GM04503 (cell line): ENCODE data around the gene RYK.

Source experiments
- DNase-seq: peaks from one replicate; pipeline ENCODE4 v3.0.0-alpha.2; 2012; ENCODE audit warnings: low read depth

The RYK gene

DNA sequence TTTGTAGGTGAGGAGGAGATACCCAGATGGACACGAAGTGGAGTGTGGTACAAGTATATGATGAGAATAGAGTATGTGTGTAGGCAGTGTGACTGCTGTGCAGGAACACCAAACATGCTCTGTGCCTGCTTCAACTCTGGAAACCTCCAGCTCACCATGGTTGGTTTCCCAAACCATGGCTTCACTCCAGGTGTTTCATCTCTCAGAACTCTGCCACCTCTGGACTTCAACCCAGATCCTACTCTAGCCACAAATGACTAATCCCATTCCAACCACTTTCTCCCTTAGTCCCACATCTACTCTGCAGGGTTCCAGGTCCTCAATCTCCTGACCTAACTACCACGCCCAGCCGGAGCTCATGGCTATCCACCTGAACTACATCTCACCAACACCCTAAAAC lies 102.1 kb downstream of the RYK start:
- DNase-seq, result no peak

DNA sequence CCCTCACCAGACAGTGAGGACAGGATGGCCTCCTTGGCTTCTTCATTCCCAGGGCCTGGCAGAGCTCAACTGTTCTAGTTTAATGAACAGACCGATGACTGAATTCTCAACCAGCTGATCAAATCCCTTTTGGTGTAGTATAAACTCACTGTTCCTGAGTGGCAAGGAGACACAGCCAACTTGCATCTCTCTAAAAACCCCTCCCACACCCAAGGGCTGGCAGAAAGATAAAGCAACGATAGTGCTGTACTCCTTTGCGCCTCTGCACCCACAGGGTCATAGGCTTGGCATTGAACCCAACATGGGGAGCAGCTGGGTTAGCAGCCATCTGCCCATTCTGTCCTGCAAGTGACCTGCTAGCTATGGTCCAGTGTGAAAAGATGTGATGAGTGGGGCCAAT lies 103.2 kb downstream of the RYK start:
- no peak for DNase-seq

DNA sequence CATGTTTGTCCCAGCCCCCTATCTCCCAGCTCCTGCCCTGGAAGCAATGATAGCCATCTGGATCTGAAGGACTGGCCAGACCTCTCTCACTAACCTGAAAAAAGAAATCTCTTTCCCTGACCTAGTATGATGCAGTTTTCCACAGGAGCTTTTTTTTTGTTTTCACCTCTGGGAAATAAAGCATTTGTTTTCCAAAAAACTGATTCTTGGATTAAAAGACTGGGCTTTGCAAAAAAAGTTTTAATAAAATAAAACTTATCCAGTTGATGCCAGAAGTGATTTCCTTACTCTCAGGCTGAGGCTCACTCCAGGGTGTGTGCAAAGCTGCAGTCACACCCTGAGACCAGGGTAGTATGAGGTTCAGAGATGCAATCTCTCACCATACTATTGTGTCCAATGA lies 104.0 kb downstream of the RYK start:
- DNase-seq, result no peak

DNA sequence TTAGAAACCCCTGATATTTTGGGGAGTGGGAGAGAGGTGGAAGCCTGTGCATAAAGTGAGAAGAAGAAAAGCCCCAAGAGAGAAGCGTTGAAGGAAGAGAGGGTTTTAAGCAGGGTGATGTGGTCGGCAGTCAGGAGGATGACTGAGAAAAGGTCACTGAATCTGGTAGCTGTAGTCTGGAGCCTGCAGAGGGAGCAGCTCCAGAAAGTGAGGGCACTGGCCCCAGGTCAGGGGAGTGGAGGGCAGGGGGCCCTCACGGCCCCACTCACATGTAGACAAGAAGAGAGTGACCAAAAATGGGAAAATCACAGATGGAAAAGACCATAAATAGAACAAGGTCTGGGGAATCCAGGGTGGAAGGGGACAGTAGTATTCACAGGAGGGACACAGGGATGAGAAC lies 105.5 kb downstream of the RYK start:
- DNase-seq, result no peak

DNA sequence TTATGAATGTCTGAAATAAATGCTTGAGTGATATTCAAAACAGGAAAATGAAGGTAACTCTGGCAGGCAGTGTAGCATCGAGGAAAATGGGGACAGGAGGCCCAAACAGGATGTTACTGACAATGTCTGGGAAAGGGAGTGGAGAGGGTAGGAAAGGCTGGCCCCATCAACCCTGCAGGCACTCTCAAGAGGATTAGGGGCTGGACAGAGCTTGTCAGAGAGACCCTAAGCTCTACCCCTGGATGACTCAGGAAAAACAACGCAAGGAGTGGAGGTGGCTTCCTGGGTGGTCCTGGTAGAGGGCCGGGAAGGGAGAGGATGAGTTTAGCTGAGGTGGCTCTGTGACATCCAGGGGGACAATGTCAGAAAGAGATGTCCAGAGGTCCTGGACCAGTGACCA lies 106.0 kb downstream of the RYK start:
- DNase-seq, result no peak

DNA sequence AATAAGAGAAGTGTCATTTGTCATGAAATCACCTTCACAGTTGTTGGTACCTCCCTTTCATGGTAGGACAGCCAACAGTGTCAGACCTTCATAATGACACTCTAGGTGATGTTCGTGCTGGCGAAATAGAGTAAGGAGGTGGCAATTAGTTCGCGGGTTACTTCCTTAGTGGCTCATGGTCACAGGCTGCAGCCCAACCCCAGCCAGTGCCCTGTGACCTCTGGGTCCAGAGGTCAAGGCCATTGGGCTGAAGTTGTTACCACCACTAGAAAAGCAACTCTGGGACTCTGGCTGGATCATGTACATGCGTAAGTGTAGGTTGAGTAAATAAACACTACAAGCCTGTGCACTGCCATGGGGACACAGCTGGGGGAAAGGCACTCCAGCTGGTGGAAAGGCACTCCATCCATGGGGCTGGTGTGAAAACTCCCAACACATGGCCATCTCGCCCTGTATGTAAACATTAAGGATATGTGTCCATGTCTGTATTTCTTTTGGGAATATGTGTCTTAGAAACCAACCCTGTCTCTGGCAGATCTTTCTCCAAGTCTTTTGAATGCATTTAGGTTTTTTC lies 106.7 kb downstream of the RYK start:
- no peak for DNase-seq

DNA sequence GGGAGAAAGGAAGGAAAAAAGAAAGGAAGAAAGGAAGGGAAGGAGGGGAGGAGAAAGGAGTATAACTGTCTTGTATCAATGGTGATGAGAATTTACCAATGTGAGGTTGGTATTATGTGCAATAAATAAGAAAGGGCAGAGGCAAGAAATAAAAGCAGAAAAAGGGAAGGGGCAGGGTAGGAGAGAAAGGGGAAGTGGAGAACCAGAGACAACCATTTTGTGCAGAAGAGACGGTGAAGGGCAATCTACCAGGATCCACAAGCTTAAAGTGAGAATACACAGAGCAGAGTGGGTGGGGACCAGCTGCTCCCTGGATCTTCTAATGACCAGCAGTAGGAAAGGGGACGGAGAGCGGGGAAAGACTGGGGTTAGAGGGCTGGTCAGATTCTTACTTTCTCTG lies 114.1 kb downstream of the RYK start:
- DNase-seq, result no peak

DNA sequence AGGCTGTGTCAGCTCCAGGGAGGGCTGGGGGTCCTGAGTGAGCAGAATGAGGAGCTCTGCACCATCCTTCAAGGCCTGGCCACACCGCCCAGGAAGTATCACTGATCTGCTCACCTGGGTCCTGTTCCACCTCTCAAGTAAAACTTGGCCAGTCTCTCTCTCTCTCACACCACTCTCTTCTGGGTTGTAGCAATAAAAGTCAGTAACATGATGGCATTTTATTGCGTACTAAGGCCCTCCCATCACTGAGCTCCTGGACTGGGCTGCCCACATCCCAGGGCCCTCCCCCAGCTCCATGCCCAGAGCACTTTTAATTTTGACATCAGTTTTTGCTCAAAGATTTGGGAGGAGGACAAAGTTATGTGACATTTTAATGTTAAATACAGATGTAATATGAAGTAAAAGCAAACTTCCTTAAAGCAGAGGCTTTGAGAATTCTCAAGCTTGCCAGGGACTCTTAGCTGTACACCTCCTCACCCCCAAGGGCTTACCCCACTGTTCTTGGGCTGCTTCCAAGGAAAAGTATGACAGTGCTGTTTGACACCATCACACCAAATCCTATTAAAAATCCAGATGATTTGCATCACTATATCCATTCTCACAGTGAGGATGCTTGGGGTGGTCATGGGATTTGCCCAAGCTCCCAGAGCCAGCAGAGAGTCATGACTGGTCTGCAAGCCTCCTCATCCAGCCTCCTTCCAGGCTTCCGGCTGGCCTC lies 115.8 kb downstream of the RYK start:
- DNase-seq, result no peak

DNA sequence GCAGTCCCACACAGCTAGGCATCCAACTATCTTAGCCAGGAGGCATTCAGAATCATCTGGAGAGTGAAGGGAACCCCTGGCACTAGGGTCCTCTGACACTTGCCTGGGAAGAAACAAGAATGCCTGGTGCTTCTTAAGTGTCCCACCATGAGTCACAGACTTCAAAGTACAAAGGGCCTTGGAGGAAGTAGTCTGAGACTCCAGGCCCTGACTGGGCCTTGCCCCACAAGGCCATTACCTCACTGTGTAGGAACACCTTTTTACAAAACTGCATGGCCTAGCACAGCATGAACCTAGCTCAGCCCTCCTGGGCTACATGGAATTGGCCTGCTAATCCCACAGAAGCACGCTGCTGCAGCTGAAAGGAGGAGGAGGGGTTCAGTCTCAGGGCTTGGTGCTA lies 116.4 kb downstream of the RYK start:
- DNase-seq, result no peak

DNA sequence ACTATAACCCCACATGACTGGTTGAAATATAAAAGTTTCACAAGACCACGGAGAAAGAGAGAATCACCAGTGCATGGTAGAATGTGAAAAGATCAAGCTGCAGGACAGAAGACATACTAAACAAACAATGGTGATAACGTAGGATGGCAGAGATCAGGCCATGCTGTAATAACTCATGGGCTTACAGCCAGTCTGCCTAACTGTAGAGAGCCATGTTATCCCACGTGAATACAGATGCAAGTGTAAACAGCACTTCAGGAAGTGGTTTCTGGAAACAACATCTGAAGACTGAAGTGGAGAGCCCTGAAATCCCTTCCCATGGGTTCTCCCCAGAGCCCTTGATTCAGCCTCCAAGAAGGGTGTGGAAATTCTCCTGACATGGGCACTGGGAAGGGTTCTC lies 117.7 kb downstream of the RYK start:
- no peak for DNase-seq

DNA sequence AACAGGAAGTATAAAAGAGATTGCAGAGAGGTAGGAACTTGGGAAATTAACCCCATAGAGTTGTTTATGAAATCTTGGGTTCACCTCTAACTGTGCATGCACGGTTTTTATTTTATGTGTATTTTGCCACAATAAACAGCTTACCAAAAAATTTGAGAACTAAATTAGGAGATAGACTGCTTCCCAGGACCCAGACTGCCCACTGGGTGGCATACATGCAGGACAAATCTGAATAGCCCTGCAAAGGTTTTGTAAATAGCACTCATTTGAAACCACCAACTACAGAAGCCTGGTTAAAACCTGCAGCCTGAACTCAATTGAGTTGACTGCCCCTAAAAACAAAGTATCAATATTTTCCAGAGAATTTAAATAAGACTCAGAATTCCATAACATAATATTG lies 124.5 kb downstream of the RYK start:
- no peak for DNase-seq

DNA sequence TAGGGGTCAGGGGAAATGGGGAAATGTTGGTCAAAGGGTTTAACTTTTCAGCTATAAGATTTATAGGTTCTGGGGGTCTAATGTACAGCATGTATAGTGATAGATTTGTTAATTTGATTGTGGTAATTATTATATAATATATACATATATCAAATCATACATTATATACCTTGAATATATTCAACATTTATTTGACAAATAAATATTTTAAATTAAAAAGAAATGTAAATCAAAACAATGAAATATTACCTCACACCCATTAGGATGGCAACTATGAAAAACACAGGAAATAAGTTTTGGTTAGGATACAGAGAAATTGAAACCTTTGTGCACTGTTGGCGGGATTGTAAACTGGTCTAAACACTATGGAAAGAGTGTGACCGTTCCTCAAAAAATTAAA lies 135.9 kb downstream of the RYK start:
- DNase-seq, result no peak

DNA sequence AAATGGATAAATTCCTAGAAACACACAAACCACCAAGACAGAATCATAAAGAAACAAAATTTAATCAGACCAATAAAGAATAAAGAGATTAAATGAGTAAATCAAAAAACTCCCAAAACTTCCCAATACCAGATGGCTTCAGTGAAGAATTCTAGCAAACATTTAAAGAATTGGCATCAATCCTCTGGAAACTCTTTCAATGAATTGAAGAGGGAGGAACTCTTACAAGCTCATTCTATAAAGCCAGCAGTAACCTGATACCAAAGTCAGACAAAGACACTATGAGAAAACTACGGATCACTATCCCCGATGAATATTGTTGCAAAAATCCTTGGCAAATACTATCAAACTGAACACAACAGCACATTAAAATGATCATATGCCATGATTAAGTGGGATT lies 139.0 kb downstream of the RYK start:
- DNase-seq, result no peak

DNA sequence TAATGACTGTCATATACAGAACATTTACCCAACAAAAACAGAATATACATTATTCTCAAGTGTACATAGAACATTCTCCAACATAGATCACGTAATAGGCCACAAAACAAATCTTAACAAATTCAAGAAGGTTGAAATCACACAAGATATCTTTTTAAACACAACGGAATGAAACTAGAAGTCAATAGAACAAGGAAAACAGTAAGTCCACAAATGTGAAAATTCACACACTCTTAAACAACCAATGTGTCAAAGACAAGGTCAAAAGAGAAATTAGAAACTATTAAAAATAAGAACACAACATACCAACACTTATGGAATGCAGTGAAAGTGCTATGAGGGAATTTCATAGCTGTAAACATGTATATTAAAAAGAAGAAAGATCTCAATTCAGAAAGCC lies 139.7 kb downstream of the RYK start:
- no peak for DNase-seq
